Measurements from ENCODE around the gene CFAP52.

The CFAP52 gene

DNA sequence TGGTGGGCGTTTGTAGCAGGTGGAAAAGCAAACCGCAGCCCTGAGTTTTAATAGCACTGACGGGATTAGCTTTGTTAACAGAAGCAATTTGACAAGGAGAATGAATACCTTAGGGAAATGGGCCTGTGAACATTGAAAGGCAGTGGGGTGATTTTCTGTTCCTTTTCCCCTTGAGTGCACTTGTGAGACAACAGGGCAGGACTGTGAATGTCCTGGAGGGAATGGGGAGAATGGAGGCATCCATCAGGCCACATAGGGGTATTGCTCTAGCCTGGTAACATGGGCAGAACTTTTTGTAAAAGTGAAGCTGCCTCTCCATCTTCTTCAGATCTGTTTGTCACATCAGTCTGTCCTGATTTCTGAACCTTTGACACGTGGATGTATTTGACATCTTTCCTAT lies 95.1 kb downstream of the CFAP52 start:
- Histone ChIP-seq H3K4me1 (ENCODE audit: control insufficient read depth, insufficient read depth, low read length) (peaks cover 3% of the 10 kb centered on the region; the same call in 1 of the 2 replicates), H3K4me3 (ENCODE audit: low read depth, low read length) (no peak overlapping the region), H3K27ac (ENCODE audit: extremely low read depth, low read depth, low read length) (no peak overlapping the region), H3K9me3 (ENCODE audit: control insufficient read depth, insufficient read depth, low read depth, low read length) (no peaks in the 10 kb centered on the region), H3K36me3 (ENCODE audit: control insufficient read depth in 2 of 2, insufficient read depth in 1 of 2, low read length in 2 of 2) (peaks cover 0 to 10% of the 10 kb centered on the region in 2 experiments; a peak in 1 of 3 replicates)
- CTCF ChIA-PET, result no interaction called here
- POLR2A ChIA-PET, result interaction anchor here (0.6 kb wide), 1 partner anchor 56 kb away, joined by 4 read pairs; no protein-coding TSS in a partner anchor
- TF ChIP-seq, protein P1, sequence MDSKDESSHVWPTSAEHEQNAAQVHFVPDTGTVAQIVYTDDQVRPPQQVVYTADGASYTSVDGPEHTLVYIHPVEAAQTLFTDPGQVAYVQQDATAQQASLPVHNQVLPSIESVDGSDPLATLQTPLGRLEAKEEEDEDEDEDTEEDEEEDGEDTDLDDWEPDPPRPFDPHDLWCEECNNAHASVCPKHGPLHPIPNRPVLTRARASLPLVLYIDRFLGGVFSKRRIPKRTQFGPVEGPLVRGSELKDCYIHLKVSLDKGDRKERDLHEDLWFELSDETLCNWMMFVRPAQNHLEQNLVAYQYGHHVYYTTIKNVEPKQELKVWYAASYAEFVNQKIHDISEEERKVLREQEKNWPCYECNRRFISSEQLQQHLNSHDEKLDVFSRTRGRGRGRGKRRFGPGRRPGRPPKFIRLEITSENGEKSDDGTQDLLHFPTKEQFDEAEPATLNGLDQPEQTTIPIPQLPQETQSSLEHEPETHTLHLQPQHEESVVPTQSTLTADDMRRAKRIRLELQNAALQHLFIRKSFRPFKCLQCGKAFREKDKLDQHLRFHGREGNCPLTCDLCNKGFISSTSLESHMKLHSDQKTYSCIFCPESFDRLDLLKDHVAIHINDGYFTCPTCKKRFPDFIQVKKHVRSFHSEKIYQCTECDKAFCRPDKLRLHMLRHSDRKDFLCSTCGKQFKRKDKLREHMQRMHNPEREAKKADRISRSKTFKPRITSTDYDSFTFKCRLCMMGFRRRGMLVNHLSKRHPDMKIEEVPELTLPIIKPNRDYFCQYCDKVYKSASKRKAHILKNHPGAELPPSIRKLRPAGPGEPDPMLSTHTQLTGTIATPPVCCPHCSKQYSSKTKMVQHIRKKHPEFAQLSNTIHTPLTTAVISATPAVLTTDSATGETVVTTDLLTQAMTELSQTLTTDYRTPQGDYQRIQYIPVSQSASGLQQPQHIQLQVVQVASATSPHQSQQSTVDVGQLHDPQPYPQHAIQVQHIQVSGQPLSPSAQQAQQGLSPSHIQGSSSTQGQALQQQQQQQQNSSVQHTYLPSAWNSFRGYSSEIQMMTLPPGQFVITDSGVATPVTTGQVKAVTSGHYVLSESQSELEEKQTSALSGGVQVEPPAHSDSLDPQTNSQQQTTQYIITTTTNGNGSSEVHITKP (tag by site-specific recombination; IDR thresholded peaks at IDR 0.05), result peak; percentile 67
- TF ChIP-seq ZNF274 (IDR thresholded peaks at IDR 0.05; ENCODE audit: low read length) (no peak), ZNF274 (tag by site-specific recombination; IDR thresholded peaks at IDR 0.05; ENCODE audit: borderline replicate concordance) (no peak)
- TF ChIP-seq, protein P2, sequence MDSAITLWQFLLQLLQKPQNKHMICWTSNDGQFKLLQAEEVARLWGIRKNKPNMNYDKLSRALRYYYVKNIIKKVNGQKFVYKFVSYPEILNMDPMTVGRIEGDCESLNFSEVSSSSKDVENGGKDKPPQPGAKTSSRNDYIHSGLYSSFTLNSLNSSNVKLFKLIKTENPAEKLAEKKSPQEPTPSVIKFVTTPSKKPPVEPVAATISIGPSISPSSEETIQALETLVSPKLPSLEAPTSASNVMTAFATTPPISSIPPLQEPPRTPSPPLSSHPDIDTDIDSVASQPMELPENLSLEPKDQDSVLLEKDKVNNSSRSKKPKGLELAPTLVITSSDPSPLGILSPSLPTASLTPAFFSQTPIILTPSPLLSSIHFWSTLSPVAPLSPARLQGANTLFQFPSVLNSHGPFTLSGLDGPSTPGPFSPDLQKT (IDR thresholded peaks at IDR 0.05; ENCODE audit: borderline replicate concordance, low read depth, low read length), result no peak

DNA sequence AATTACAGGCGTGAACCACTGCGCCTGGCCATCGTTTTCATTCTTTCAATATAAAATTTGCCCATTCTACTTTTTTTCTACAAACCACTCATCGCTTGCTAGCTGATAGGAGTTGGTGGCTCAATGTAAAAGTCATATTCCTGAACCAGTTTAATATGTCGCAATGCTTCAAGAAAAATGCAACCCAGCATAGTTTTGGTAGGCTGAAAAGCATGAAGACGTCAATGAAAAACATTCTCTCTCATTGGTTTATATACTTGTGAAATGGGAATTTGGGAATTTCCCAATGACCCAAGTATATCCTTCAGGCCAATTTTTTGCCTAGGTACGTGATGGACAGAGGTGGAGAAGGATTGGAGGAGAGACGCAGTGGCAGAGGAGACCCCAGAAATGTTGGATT lies 95.8 kb downstream of the CFAP52 start:
- Histone ChIP-seq H3K27ac (ENCODE audit: extremely low read depth, low read depth, low read length) (no peak overlapping the region), H3K4me3 (ENCODE audit: low read depth, low read length) (no peak overlapping the region), H3K9me3 (ENCODE audit: control insufficient read depth, insufficient read depth, low read depth, low read length) (no peaks in the 10 kb centered on the region), H3K36me3 (ENCODE audit: control insufficient read depth in 2 of 2, insufficient read depth in 1 of 2, low read length in 2 of 2) (peaks cover 0 to 12% of the 10 kb centered on the region in 2 experiments; a peak in 1 of 3 replicates), H3K4me1 (ENCODE audit: control insufficient read depth, insufficient read depth, low read length) (peaks cover 3% of the 10 kb centered on the region; the same call in 1 of the 2 replicates)
- POLR2A ChIA-PET, result interaction anchor here (0.6 kb wide), 1 partner anchor 57 kb away, joined by 4 read pairs; no protein-coding TSS in a partner anchor
- TF ChIP-seq ZNF274 (IDR thresholded peaks at IDR 0.05; ENCODE audit: low read length) (no peak), ZNF274 (tag by site-specific recombination; IDR thresholded peaks at IDR 0.05; ENCODE audit: borderline replicate concordance) (no peak), SCRT2 (tag by site-specific recombination; IDR thresholded peaks at IDR 0.05) (no peak), SP3 (tag by site-specific recombination; IDR thresholded peaks at IDR 0.05) (no peak), ZNF112 (tag by site-specific recombination; IDR thresholded peaks at IDR 0.05) (no peak), ZNF76 (tag by site-specific recombination; IDR thresholded peaks at IDR 0.05; ENCODE audit: borderline replicate concordance, low read depth) (no peak), KLF7 (tag by site-specific recombination; IDR thresholded peaks at IDR 0.05; ENCODE audit: borderline replicate concordance) (no peak), ZNF600 (tag by site-specific recombination; IDR thresholded peaks at IDR 0.05) (no peak), ZNF155 (tag by site-specific recombination; IDR thresholded peaks at IDR 0.05) (no peak), ZNF571 (tag by site-specific recombination; IDR thresholded peaks at IDR 0.05) (no peak), ZNF341 (tag by site-specific recombination; IDR thresholded peaks at IDR 0.05; ENCODE audit: low read depth) (no peak), KLF16 (tag by site-specific recombination; IDR thresholded peaks at IDR 0.05) (no peak), ZNF350 (tag by site-specific recombination; IDR thresholded peaks at IDR 0.05) (no peak)
- CTCF ChIA-PET, result no interaction called here

DNA sequence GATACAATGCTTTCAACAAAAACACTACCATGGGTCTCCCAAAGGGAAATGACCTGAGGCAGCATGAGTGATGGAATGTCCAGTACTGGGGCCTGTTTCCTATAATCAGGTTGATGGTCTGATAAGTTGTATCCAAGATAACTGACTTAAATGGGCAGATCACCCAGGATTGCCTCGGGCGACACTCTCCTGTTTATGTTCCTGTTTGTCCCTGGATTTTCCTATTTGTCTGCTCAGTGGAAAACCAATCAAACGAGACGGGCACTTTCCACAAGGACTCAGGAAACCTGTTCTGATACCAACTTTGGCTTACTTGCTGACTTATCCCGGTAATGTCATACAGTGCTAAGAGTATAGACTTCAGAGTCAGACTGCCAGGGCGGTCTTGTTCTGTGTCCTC lies 96.2 kb downstream of the CFAP52 start:
- POLR2A ChIA-PET, result no interaction called here
- Histone ChIP-seq H3K9me3 (ENCODE audit: control insufficient read depth, insufficient read depth, low read depth, low read length) (no peaks in the 10 kb centered on the region), H3K36me3 (ENCODE audit: control insufficient read depth in 2 of 2, insufficient read depth in 1 of 2, low read length in 2 of 2) (peaks cover 0 to 14% of the 10 kb centered on the region in 2 experiments; a peak in 1 of 3 replicates), H3K27ac (ENCODE audit: extremely low read depth, low read depth, low read length) (no peak overlapping the region), H3K4me3 (ENCODE audit: low read depth, low read length) (no peak overlapping the region), H3K4me1 (ENCODE audit: control insufficient read depth, insufficient read depth, low read length) (peaks cover 3% of the 10 kb centered on the region; the same call in 1 of the 2 replicates)
- no peak for TF ChIP-seq SETDB1 (IDR thresholded peaks at IDR 0.05; ENCODE audit: insufficient read length, low read length)
- no peak for TF ChIP-seq ZNF624 (tag by site-specific recombination; IDR thresholded peaks at IDR 0.05)
- CTCF ChIA-PET, result interaction anchor here (0.7 kb wide), 1 partner anchor 182 kb away, joined by 3 read pairs; no protein-coding TSS in a partner anchor

Data from HEK293 (cell line).